ENCODE results near the gene IGSF22. TPM values are rescaled to one million over a fixed set of nuclear protein-coding genes. Genes with fewer than 3 reads are reported as not detected.

IGSF22 gene
- not detected for total RNA-seq

DNA sequence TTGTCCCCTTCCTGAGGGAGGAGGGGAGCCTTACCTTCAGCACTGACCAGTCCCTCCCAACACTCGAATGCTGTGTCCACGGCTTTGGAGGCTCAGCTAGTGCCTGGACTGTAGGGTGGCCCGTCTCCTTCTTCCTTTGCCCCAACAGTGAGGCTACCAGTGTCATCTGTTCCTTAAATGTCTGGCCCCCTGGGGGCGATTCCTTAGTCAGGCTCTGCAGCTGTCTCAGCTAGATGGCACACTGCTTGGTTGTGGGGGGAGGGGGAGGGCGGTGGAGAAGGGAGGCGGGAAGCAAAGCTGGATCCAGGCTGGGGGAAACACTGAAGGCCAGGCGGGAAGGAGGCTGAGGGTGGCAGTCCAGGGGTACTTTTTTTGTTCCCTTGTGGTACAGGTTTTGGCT is at the start of gene IGSF22:
IGSF22 (minus strand) TSS at position 149 of the 400 bp plus-strand sequence. CDS start 1,952 bp downstream, outside the sequence.
- Histone ChIP-seq H3K4me1 (peaks cover 0 to 7% of the 10 kb centered on the region in 2 donors), H3K4me3 (no peak within 1 kb of the TSS), H3K27me3 (no peaks in the 10 kb centered on the region), H3K9me3 (no peaks in the 10 kb centered on the region), H3K27ac (no peak within 1 kb of the TSS), H3K36me3 (no peaks in the 10 kb centered on the region)
- no peak for DNase-seq
- no peak for ATAC-seq
- TF ChIP-seq CTCF (IDR thresholded peaks at IDR 0.05 in 4 of 5, conservative IDR thresholded peaks at IDR 0.05 in 1 of 5), result no peak
- TF ChIP-seq POLR2A (IDR thresholded peaks at IDR 0.05), result no peak
- in situ Hi-C loops (cut with MboI; ENCODE audit: low sequenced_read_pairs in 4 of 4) (loop anchor here in 2 of 4 donors (25.0 kb wide), 1 partner anchor 614 kb away; the partner anchor contains the start of gene SAAL1 (in 2 of the 2)), intact Hi-C loops (cut with DNase I; ENCODE audit: low total_unique reads) (no loop called here)

DNA sequence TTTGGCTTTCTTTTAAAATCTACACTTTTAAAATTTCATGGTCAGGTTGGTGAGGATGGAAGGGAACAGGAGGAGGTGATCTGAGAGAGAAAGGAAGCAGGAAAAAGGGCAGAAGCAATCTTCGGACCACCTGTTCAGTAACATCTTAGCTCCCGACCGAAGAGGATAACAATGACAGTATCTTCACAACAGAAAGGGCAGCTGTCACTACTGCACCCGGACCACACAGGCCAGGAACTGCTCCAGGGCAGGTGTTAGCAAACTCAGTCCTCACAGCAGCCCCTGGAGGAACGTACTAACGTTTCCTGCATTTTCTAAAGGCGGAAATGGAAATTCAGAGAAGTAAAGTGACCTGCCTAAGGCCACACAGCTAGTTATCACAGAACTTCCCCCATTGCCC is 48.8 kb upstream of the IGSF22 start:
- Histone ChIP-seq H3K4me1 (no peaks in the 10 kb centered on the region), H3K27ac (no peak overlapping the region), H3K27me3 (no peaks in the 10 kb centered on the region), H3K4me3 (no peak overlapping the region), H3K36me3 (no peaks in the 10 kb centered on the region), H3K9me3 (no peaks in the 10 kb centered on the region)
- ATAC-seq (no peak), DNase-seq (no peak)
- in situ Hi-C loops (cut with MboI; ENCODE audit: low sequenced_read_pairs in 4 of 4) (no loop called here), intact Hi-C loops (cut with DNase I; ENCODE audit: low total_unique reads) (no loop called here)
- TF ChIP-seq CTCF (IDR thresholded peaks at IDR 0.05 in 4 of 5, conservative IDR thresholded peaks at IDR 0.05 in 1 of 5) (no peak), POLR2A (IDR thresholded peaks at IDR 0.05) (no peak)

DNA sequence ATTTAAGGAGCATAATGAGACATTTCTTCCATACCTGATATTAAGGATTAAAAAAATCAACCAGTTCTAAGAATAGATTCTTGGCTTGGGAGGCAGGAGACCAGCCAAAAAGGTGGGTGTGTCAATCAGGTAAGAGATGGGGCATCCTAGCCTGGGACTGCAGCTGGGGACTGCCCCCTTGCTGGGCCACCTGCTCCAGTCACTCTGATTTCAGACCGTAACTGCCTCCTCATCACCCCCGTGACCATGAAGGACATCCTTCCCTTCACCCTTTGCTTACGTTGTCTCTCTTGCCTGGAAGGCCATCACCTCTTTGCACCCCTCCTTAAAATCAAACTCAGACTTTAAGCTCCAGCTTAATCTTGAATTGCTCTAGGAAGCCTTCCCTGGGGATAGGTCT is 47.7 kb upstream of the IGSF22 start:
- no peak overlapping the region for H3K4me3 ChIP-seq
- DNase-seq (no peak), ATAC-seq (no peak)
- intact Hi-C loops (cut with DNase I; ENCODE audit: low total_unique reads), result no loop called here
- no peaks in the 10 kb centered on the region for H3K36me3 ChIP-seq
- no peaks in the 10 kb centered on the region for H3K4me1 ChIP-seq
- in situ Hi-C loops (cut with MboI; ENCODE audit: low sequenced_read_pairs in 4 of 4), result no loop called here
- no peaks in the 10 kb centered on the region for H3K9me3 ChIP-seq
- no peak overlapping the region for H3K27ac ChIP-seq
- TF ChIP-seq CTCF (IDR thresholded peaks at IDR 0.05 in 4 of 5, conservative IDR thresholded peaks at IDR 0.05 in 1 of 5) (no peak), POLR2A (IDR thresholded peaks at IDR 0.05) (no peak)
- H3K27me3 ChIP-seq, result no peaks in the 10 kb centered on the region

- in situ Hi-C loops (cut with MboI; ENCODE audit: low sequenced_read_pairs in 4 of 4) (no loop called here), intact Hi-C loops (cut with DNase I; ENCODE audit: low total_unique reads) (no loop called here)
- no peak for TF ChIP-seq POLR2A (IDR thresholded peaks at IDR 0.05)
- no peak for TF ChIP-seq CTCF (IDR thresholded peaks at IDR 0.05 in 4 of 5, conservative IDR thresholded peaks at IDR 0.05 in 1 of 5)
- ATAC-seq (no peak), DNase-seq (no peak)
- H3K4me3 ChIP-seq, result no peak overlapping the region
- H3K27me3 ChIP-seq, result no peaks in the 10 kb centered on the region
- no peaks in the 10 kb centered on the region for H3K4me1 ChIP-seq
- H3K27ac ChIP-seq, result no peak overlapping the region
- no peaks in the 10 kb centered on the region for H3K9me3 ChIP-seq
- no peaks in the 10 kb centered on the region for H3K36me3 ChIP-seq
Observed at GRCh38 chr11:18773104-18773503, 47.1 kb upstream of the IGSF22 start.

GRCh38 chr11:18772211-18772610 is 46.2 kb upstream of the IGSF22 start:
- Histone ChIP-seq H3K27me3 (no peaks in the 10 kb centered on the region), H3K36me3 (no peaks in the 10 kb centered on the region), H3K27ac (no peak overlapping the region), H3K4me1 (no peaks in the 10 kb centered on the region), H3K9me3 (no peaks in the 10 kb centered on the region), H3K4me3 (no peak overlapping the region)
- TF ChIP-seq POLR2A (IDR thresholded peaks at IDR 0.05) (no peak), CTCF (IDR thresholded peaks at IDR 0.05 in 4 of 5, conservative IDR thresholded peaks at IDR 0.05 in 1 of 5) (no peak)
- ATAC-seq, result no peak
- intact Hi-C loops (cut with DNase I; ENCODE audit: low total_unique reads), result no loop called here
- in situ Hi-C loops (cut with MboI; ENCODE audit: low sequenced_read_pairs in 4 of 4), result no loop called here
- DNase-seq, result no peak
